Measurements from ENCODE around the gene MYO5B. TPM values are rescaled to one million over a fixed set of nuclear protein-coding genes. Genes with fewer than 3 reads are reported as not detected.

Gene MYO5B
- total RNA-seq, 1 donor from 2014 or later: 0.27 TPM

- intact Hi-C loops (cut with micrococcal nuclease): no loop called here
Observed at GRCh38 chr18:50030146-50030545, 164.8 kb downstream of the MYO5B start.

GRCh38 chr18:50027996-50028395, 167.0 kb downstream of the MYO5B start:
- intact Hi-C loops (cut with micrococcal nuclease): no loop called here

- intact Hi-C loops (cut with micrococcal nuclease): no loop called here
Observed at GRCh38 chr18:50024466-50024865, 170.5 kb downstream of the MYO5B start.

GRCh38 chr18:50022985-50023384, 172.0 kb downstream of the MYO5B start:
- intact Hi-C loops (cut with micrococcal nuclease): no loop called here

GRCh38 chr18:50014606-50015005, 180.3 kb downstream of the MYO5B start:
- intact Hi-C loops (cut with micrococcal nuclease): loop anchor here (1.0 kb wide), 1 partner anchor 37 kb away; no protein-coding TSS in a partner anchor

- intact Hi-C loops (cut with micrococcal nuclease): loop anchor here (1.0 kb wide), 1 partner anchor 38 kb away; no protein-coding TSS in a partner anchor
Observed at GRCh38 chr18:50013363-50014138, 181.4 kb downstream of the MYO5B start.

- intact Hi-C loops (cut with micrococcal nuclease): no loop called here
Observed at GRCh38 chr18:50011813-50012435, 183.0 kb downstream of the MYO5B start.

- intact Hi-C loops (cut with micrococcal nuclease): loop anchor here (1.0 to 2.0 kb wide), 3 partner anchors 185 to 419 kb away; partner anchors contain the start of gene MYO5B
Observed at GRCh38 chr18:50009773-50010335, 185.1 kb downstream of the MYO5B start.

GRCh38 chr18:50008306-50008705, 186.6 kb downstream of the MYO5B start:
- intact Hi-C loops (cut with micrococcal nuclease): loop anchor here (2.0 kb wide), 1 partner anchor 186 kb away; the partner anchor contains the start of gene MYO5B

GRCh38 chr18:50006470-50007046, 188.4 kb downstream of the MYO5B start:
- intact Hi-C loops (cut with micrococcal nuclease): no loop called here

- intact Hi-C loops (cut with micrococcal nuclease): no loop called here
Observed at GRCh38 chr18:50004013-50004412, 190.9 kb downstream of the MYO5B start.

GRCh38 chr18:50002781-50003180, 192.2 kb downstream of the MYO5B start:
- intact Hi-C loops (cut with micrococcal nuclease): no loop called here

GRCh38 chr18:50000227-50000626, 194.7 kb downstream of the MYO5B start:
- intact Hi-C loops (cut with micrococcal nuclease): no loop called here

- intact Hi-C loops (cut with micrococcal nuclease): no loop called here
Observed at GRCh38 chr18:49999128-49999527, 195.8 kb downstream of the MYO5B start.

GRCh38 chr18:49997558-49997957, 197.4 kb downstream of the MYO5B start:
- intact Hi-C loops (cut with micrococcal nuclease): no loop called here

GRCh38 chr18:49994410-49994809, 200.5 kb downstream of the MYO5B start:
- intact Hi-C loops (cut with micrococcal nuclease): no loop called here

GRCh38 chr18:49993299-49993698, 201.6 kb downstream of the MYO5B start:
- intact Hi-C loops (cut with micrococcal nuclease): no loop called here

- intact Hi-C loops (cut with micrococcal nuclease): no loop called here
Observed at GRCh38 chr18:49988733-49989132, 206.2 kb downstream of the MYO5B start.

GRCh38 chr18:49988101-49988500, 206.8 kb downstream of the MYO5B start:
- intact Hi-C loops (cut with micrococcal nuclease): no loop called here

- intact Hi-C loops (cut with micrococcal nuclease): no loop called here
Observed at GRCh38 chr18:49985236-49985635, 209.7 kb downstream of the MYO5B start.

- intact Hi-C loops (cut with micrococcal nuclease): no loop called here
Observed at GRCh38 chr18:49980896-49981295, 214.1 kb downstream of the MYO5B start.
